ENCODE results near the gene YWHAG. TPM values are rescaled to one million over a fixed set of nuclear protein-coding genes. Genes with fewer than 3 reads are reported as not detected.
"Not testable (repeated sequence)": the region's sequence is repeated elsewhere in the genome, so short reads cannot be mapped to it uniquely, and the experiment has no call there.

Gene YWHAG
- total RNA-seq, 2 donors from 2014 or later: 104 to 121 TPM

GRCh38 chr7:76316984-76317781, 41.6 kb downstream of the YWHAG start:
- Histone ChIP-seq H3K9ac (ENCODE audit: low read depth in 2 of 2, low read length in 2 of 2) (peak overlapping the region; percentile 61 to 86), H3K9me3 (no peaks in the 10 kb centered on the region), H3K36me3 (no peaks in the 10 kb centered on the region), H3K27ac (peak overlapping the region; percentile 99), H3K27me3 (no peaks in the 10 kb centered on the region), H3K4me1 (no peaks in the 10 kb centered on the region), H3K4me3 (peak overlapping the region; percentile 78)
- intact Hi-C loops (cut with DNase I): no loop called here
- no peak for TF ChIP-seq CTCF (IDR thresholded peaks at IDR 0.05)
- DNase-seq: no peak

DNA sequence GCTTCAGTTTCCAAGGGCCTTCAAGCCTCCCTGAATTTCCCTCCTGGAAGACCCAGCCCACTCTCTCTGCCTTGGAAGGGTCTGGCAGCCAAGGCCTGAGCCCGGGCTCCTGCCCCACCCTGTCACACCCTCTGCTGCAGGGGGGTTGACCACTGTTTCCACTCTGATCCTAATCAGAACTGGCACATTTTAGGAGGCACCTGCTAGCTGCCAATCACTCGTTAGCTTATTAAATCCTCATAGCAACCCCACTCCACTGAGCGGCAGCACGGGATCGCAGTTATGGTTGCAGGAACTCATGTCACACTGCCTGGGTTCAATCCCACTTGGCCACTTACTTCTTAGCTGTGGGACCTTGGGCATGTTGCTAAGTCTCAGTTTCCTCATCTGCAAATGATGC, 43.4 kb downstream of the YWHAG start:
- Histone ChIP-seq H3K9ac (ENCODE audit: low read depth in 2 of 2, low read length in 2 of 2) (no peak overlapping the region), H3K9me3 (no peaks in the 10 kb centered on the region), H3K27me3 (no peaks in the 10 kb centered on the region), H3K4me1 (no peaks in the 10 kb centered on the region), H3K27ac (no peak overlapping the region), H3K36me3 (no peaks in the 10 kb centered on the region), H3K4me3 (no peak overlapping the region)
- intact Hi-C loops (cut with DNase I): loop anchor here (1.0 kb wide), 1 partner anchor 137 kb away; no protein-coding TSS in a partner anchor
- peak; percentile 25 for DNase-seq
- TF ChIP-seq CTCF (IDR thresholded peaks at IDR 0.05): no peak

DNA sequence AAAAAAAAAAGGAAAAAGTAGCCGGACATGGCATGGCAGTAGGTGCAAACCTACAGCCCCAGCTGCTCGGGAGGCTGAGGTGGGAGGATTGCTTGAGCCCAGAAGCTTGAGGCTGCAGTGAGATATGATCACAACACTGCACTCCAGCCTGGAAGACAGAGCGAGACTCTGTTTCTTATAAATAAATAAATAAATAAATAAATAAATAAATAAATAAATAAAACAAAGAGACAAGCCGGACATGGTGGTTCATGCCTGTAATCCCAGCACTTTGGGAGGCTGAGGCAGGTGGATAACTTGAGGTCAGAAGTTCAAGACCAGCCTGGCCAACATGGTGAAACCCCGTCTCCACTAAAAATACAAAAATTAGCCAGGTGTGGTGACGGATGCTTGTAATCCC, 44.1 kb downstream of the YWHAG start:
- DNase-seq; H3K9me3 ChIP-seq; H3K36me3 ChIP-seq; H3K9ac ChIP-seq (ENCODE audit: low read depth in 2 of 2, low read length in 2 of 2); H3K27me3 ChIP-seq; H3K4me3 ChIP-seq; H3K4me1 ChIP-seq; H3K27ac ChIP-seq: not testable (repeated sequence)
- intact Hi-C loops (cut with DNase I): loop anchor here (1.0 kb wide), 1 partner anchor 136 kb away; no protein-coding TSS in a partner anchor

- TF ChIP-seq CTCF (IDR thresholded peaks at IDR 0.05): peak; percentile 100
- Histone ChIP-seq H3K27ac (no peak overlapping the region), H3K4me3 (no peak overlapping the region), H3K9ac (ENCODE audit: low read depth in 2 of 2, low read length in 2 of 2) (no peak overlapping the region), H3K4me1 (no peaks in the 10 kb centered on the region), H3K27me3 (no peaks in the 10 kb centered on the region), H3K9me3 (no peaks in the 10 kb centered on the region), H3K36me3 (no peaks in the 10 kb centered on the region)
- intact Hi-C loops (cut with DNase I): no loop called here
- DNase-seq: peak; percentile 98
Measured at GRCh38 chr7:76314042-76314721, 44.6 kb downstream of the YWHAG start.

- not testable (repeated sequence) for H3K27ac ChIP-seq; H3K36me3 ChIP-seq; DNase-seq; H3K4me3 ChIP-seq; H3K27me3 ChIP-seq; H3K4me1 ChIP-seq; H3K9me3 ChIP-seq; H3K9ac ChIP-seq (ENCODE audit: low read depth in 2 of 2, low read length in 2 of 2)
- intact Hi-C loops (cut with DNase I): loop anchor here (2.0 kb wide), 1 partner anchor 21 kb away; no protein-coding TSS in a partner anchor
Measured at GRCh38 chr7:76311838-76312237, 47.0 kb downstream of the YWHAG start.

- Histone ChIP-seq H3K4me3 (no peak overlapping the region), H3K27me3 (no peaks in the 10 kb centered on the region), H3K9ac (ENCODE audit: low read depth in 2 of 2, low read length in 2 of 2) (no peak overlapping the region), H3K27ac (no peak overlapping the region), H3K36me3 (no peaks in the 10 kb centered on the region), H3K9me3 (no peaks in the 10 kb centered on the region), H3K4me1 (no peaks in the 10 kb centered on the region)
- intact Hi-C loops (cut with DNase I): loop anchor here (2.0 kb wide), 1 partner anchor 20 kb away; no protein-coding TSS in a partner anchor
- peak; percentile 58 for DNase-seq
- no peak for TF ChIP-seq CTCF (IDR thresholded peaks at IDR 0.05)
Measured at GRCh38 chr7:76310102-76310957, 48.5 kb downstream of the YWHAG start.

- H3K4me1 ChIP-seq; H3K4me3 ChIP-seq; DNase-seq; H3K36me3 ChIP-seq; H3K9me3 ChIP-seq; H3K27me3 ChIP-seq; H3K27ac ChIP-seq; H3K9ac ChIP-seq (ENCODE audit: low read depth in 2 of 2, low read length in 2 of 2): not testable (repeated sequence)
- intact Hi-C loops (cut with DNase I): loop anchor here (2.0 kb wide), 1 partner anchor 19 kb away; no protein-coding TSS in a partner anchor
Measured at GRCh38 chr7:76309341-76310101, 49.3 kb downstream of the YWHAG start.

DNA sequence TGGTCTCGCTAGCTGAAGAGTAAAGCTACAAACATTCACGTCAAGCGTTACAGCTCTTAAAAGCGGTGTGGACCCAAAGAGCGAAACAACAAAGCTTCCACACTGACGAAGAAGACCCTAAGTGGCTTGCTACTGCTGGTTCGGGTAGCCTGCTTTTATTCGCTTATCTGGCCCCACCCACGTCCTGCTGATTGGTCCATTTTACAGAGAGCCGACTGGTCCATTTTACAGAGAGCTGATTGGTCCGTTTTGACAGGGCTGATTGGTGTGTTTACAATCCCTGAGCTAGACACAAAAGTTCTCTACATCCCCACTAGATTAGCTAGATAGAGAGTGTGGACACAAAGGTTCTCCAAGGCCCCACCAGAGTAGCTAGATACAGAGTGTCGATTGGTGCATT, 49.9 kb downstream of the YWHAG start:
- not testable (repeated sequence) for H3K4me1 ChIP-seq, H3K27me3 ChIP-seq, H3K27ac ChIP-seq

More for the DNA sequence above, 49.9 kb downstream of the YWHAG start:
- H3K4me3 ChIP-seq; H3K36me3 ChIP-seq; H3K9ac ChIP-seq (ENCODE audit: low read depth in 2 of 2, low read length in 2 of 2); H3K9me3 ChIP-seq; intact Hi-C loops (cut with DNase I); DNase-seq: not testable (repeated sequence)

All from colonic mucosa (tissue), 4 donors.